GM19238 (cell line): Measurements from ENCODE around the gene ZNF329.
"Not testable (repeated sequence)": the region's sequence is repeated elsewhere in the genome, so short reads cannot be mapped to it uniquely, and the experiment has no call there.

Experiments used
- DNase-seq: peaks from one replicate; pipeline ENCODE4 v3.0.0; 2011; ENCODE audit warnings: low spot score; ENCODE audit not compliant: insufficient read length

The ZNF329 gene

GRCh38 chr19:58150328-58150921 lies at the start of gene ZNF329:
Gene ZNF329, minus strand, starts transcription at chr19:58150789. Its CDS starts 21,286 bp downstream, at chr19:58129503.
- DNase-seq: peak; percentile 80

DNA sequence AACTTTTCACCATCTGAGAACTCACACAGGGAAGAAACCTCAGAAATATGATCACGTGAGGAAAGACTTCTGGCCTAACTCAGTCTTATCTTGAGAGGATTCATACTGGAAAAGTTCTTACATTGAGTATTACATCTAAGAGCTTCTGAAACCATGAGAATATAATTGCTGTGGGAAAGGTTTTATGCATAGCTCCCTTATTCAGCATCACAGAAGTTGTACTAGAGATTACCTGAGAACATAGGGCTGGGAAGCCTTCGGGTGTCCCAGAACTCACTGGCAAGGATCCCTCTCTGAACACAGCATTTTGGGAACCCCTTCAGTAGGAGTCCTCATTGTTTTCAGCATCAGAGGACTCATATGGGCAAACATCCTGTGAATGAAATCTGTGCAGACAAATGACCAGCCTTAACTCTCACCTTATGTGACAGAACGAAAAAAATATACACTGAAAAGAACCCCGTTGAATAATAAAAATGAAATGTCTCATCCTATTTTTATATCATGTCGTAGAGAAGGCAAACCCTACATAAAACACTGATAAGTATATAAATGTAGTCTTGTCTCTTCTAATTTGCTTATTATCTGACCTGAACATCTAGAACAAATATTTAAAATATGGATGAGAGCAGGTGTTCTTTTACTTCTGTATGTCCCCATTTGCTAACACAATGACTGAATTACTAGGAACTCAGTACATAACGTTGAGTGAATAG lies 46.5 kb upstream of the ZNF329 start:
- DNase-seq: no peak

- DNase-seq: no peak
These were observed 33.2 kb upstream of the ZNF329 start for GRCh38 chr19:58183817-58184215.

- peak; percentile 96 for DNase-seq
These were observed 32.6 kb upstream of the ZNF329 start, which contains the start of gene ZNF274 for GRCh38 chr19:58182989-58183816. Gene ZNF274, plus strand, starts transcription at chr19:58183061. Its CDS starts 905 bp downstream, at chr19:58183966.

DNA sequence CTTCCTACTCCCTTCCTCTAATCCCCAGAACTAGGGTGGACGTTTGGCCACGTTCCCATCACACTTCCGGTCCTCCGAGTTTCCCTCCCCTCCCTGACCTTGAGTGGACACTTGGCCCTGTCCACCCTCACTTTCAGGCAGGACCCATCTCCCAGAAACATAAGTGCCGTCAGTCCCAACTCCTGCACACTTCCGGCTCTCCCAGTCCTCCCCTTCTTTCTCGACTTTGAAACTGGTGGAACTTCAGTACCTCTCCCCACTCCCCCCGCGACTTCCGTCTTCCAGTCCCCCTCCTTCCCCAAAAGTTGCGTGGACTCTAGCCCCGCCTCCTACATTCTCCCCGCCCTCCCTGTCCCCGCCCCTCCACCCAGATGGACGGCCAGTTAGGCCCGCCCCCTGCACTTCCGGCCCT lies 32.0 kb upstream of the ZNF329 start:
- DNase-seq: peak; percentile 85

- no peak for DNase-seq
These were observed 31.4 kb upstream of the ZNF329 start for GRCh38 chr19:58181902-58182576.

- no peak for DNase-seq
These were observed 20.3 kb upstream of the ZNF329 start for GRCh38 chr19:58170860-58171259.

- no peak for DNase-seq
These were observed 16.2 kb upstream of the ZNF329 start for GRCh38 chr19:58166708-58167280.

- no peak for DNase-seq
These were observed 15.7 kb upstream of the ZNF329 start for GRCh38 chr19:58166268-58166667.

GRCh38 chr19:58157045-58157728 lies 6.6 kb upstream of the ZNF329 start:
- DNase-seq: no peak

DNA sequence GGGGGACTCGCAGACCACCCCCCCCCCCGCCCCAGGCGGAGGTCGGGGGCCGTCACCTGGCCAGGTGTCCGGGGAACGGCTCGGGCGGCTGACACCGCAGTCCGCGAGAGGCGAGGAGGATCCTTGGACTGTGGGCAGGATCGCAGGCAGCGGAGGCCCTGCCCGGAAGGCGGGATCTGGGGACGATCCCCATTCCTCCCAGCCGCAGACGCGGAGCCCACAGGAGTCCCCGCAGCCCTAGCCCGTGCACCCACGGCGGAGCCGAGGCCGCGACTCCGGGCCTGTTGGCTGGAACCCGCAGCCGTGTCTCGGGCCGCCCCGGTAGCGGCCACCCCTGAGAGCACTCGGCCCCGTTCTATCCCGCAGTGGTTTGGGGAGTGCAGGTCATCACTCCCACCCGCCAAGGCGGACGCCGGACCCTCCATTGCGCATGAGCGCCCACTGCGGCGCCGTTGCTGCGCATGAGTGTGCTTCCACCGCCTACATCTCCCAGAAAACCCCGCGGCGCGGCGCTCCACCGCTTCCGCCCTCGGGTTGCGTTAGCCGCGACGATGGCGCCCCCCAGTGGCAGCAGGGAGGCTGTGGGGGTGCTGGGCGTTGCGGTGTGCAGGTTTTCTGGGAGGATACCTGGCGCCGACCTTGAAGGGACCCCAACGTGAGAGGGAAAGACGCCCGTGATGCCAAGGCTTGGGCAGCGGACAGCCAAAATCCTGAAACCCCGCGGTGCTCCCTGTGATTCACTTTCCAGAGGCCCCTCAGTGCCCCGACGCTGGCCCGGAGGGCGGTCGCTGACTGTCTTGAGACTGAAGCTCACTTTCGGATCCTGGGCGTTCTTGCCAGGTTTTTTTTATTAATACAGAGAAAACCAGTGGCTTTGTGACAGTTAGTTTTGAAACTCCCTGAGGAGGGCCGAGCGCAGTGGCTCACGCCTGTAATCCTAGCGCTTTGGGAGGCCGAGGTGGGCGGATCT lies 4.4 kb upstream of the ZNF329 start:
- DNase-seq: peak; percentile 75

DNA sequence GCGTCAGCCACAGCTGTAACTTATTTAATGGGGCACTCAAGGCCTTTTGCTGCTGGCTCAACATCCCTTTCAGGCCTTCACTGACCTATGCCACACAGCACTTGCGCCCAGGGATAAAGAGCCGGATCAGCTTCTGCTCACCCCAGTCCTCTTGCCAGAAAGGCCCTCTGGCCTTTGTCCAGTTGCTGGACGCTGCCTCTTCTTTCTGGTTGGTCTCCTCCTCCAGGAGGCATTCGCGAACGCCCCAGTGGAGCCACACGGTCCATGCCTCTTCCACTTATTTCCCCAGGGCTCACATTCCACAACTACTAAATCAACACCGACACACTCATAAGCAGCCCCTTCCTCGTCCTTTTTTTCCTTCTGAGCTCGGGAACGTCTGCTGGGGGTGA lies 3.7 kb upstream of the ZNF329 start:
- no peak for DNase-seq

DNA sequence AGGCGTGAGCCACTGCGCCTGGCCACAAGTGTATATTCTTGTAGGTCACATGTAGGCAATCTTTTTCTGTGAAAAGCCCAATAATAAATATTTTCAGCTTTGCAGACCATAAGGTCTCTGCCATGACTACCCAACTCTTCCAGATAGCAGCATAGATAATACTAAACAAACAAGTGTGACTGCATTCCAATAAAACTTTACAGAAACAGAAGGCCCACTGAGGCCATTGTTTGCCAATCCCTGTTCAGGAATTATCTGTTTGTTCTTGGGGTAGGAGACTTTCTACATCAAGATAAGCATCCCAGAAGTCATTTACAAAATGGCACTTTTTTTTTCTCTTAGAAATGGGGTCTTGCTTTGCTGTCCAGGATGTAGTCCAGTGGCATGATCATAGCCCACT lies 2.8 kb upstream of the ZNF329 start:
- no peak for DNase-seq

- DNase-seq: not testable (repeated sequence)
These were observed 3.1 kb downstream of the ZNF329 start for GRCh38 chr19:58147475-58147874.

DNA sequence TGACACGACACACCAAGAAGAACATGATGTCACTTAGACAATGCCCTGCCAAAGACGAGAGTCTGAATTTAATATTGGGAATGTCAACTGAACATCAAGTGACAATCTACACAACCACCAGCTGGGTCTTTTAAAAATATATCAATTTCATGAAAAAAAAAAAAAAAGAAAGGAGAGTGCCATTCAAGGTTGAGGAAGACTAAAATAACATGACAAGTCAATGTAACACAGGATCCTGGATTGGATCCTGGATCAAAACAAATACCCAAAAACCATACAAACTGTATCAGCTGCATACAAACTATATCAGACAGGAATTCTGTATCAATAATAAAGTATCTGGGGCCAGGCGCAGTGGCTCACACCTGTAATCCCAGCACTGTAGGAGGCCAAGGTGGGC lies 4.7 kb downstream of the ZNF329 start:
- DNase-seq: no peak

GRCh38 chr19:58134244-58134643 lies 16.3 kb downstream of the ZNF329 start:
- DNase-seq: no peak

DNA sequence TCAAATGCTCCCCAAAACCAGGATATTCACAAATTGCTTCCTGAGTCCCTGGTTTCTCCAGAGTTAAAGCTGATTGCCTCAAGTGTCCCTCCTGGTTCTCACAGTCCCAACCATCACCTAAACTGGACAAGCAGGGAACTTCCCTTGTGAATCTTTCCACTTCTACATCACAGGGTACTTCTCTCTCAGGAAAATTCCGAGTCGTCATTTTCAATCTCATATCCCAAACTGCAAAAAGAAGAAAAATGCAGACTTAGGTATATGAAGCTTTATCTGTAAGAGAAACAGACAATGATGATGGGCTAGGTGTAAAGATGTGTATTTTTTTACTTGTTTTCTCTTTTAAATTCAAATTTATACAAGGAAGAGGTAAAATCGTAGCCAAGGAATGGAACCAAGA lies 21.3 kb downstream of the ZNF329 start:
- no peak for DNase-seq

DNA sequence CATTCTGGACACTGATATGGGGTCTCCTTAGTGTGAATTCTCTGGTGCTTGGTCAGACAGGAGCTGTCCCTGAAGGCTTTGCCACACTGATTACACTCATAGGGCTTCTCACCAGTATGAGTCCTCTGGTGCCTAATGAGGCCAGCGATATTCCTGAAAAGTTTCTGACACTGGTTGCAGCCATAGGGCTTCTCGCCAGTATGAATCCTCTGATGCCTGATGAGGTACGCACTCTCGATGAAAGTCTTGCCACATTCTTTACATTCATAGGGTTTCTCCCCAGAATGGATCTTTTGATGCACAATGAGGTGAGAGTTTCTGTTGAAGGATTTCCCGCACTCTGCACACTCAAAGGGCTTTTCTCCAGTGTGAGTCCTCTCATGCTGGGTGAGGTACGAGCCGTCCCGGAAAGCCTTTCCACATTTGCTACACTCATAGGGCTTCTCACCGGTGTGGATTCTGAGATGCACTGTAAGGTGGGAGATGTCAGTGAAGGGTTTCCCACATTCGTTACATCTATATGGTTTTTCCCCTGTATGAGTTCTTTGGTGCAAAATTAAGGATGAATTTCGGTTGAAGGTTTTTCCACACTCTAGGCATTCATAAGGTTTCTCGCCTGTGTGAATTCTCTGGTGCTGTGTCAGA lies 22.4 kb downstream of the ZNF329 start:
- DNase-seq: no peak

- no peak for DNase-seq
These were observed 27.2 kb downstream of the ZNF329 start for GRCh38 chr19:58123354-58123753.
